ENCODE results near the gene NOL11.
"Not testable (repeated sequence)": the region's sequence is repeated elsewhere in the genome, so short reads cannot be mapped to it uniquely, and the experiment has no call there.

NOL11 gene

DNA sequence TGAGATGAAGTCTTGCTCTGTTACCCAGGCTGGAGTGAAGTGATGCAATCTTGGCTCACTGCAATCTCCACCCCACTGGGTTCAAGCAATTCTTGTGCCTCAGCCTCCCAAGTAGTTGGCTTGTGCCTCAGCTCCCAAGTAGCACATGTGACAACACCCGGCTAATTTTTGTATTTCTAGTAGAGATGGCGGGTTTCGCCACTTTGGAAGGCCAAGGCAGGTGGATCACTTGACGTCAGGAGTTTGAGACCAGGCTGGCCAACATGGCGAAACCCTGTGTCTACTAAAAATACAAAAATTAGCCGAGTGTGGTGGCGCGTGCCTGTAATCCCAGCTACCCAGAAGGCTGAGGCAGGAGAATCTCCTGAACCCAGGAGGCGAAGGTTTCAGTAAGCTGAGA lies 39.0 kb downstream of the NOL11 start:
- not testable (repeated sequence) for FAIRE-seq

- no peak for FAIRE-seq
These were observed 41.8 kb downstream of the NOL11 start for GRCh38 chr17:67759355-67760171.

DNA sequence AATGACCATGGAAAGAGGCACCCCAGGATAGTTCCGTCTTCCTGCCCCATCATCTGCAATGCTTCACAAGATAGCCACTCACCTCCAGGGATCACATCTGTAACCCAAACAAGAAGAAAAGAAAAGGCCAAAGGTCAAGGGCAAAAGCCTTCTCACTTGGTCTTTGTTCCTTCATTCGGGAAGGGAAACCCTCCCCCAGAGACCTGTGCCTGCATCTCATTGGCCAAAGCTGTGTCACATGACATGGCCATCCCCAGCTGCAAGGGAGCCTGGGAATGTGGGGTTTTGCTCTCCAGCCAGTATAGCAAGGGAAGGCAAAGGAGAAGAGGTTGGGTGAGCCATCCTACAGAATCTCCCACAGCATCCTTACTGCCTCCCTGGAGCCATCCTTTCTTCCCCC lies 47.9 kb downstream of the NOL11 start:
- FAIRE-seq: no peak

GRCh38 chr17:67769231-67769630 lies 51.5 kb downstream of the NOL11 start:
- no peak for FAIRE-seq

DNA sequence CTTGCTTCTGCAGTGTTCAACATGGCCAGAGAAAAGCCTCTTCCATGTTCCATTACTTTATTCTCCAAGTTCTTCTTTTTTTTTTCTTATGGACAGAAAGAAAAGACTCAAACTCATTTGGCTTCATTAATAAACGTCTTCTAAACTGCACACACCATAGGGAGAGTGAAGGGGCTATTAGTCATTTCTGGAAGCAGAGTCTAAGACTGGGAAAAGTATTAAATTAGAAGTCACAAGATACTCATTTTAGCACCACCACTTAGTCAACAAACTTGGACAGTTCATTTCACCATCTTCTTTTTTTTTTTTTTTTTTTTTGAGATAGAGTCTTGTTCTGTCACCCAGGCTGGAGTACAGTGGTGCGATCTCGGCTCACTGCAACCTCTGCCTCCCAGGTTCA lies 52.8 kb downstream of the NOL11 start:
- no peak for FAIRE-seq

DNA sequence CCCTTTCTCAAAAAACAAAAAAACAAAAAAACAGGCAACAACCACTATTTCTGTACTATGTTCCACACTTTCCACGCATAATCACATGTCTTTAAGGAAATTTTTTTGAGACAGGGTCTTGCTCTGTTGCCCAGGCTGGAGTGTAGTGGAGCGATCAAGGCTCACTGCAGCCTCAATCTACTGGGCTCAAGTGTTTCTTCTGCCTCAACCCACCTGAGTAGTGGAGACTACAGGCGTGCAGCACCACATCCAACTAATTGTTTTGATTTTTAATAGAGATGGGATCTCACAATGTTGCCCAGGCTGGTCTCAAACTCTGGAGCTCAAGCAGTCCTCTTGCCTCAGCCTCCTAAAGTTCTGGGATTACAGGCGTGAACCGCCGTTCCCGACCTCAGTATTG lies 54.9 kb downstream of the NOL11 start:
- no peak for FAIRE-seq

- FAIRE-seq: no peak
These were observed 55.5 kb downstream of the NOL11 start for GRCh38 chr17:67773246-67773645.

DNA sequence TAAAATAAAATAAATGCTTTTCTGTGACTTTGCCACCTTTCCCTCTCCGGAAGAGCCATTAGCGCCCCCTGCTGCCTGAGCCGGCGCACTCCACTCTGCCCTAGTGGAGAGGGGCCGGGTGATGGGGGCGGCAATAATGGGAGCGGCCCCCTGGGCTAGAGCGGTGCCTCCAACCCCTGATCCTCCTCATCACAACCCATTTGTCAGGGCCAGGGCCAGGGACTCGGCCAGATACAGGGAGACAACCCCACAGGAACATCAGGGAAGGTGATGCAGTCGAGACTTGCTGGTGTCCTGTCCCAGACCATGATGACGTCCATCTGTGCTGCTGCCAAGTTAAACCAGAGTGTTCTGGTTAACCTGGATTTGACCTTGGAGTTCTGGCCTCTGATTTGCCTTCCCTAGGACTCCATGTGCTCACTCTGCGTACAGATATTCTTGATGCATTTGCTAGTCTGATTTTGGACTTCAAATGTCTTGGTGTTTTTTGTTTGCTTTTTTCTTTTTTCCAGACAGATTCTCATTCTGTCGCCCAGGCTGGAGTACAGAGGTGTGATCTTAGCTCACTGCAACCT lies 61.4 kb downstream of the NOL11 start:
- no peak for FAIRE-seq

DNA sequence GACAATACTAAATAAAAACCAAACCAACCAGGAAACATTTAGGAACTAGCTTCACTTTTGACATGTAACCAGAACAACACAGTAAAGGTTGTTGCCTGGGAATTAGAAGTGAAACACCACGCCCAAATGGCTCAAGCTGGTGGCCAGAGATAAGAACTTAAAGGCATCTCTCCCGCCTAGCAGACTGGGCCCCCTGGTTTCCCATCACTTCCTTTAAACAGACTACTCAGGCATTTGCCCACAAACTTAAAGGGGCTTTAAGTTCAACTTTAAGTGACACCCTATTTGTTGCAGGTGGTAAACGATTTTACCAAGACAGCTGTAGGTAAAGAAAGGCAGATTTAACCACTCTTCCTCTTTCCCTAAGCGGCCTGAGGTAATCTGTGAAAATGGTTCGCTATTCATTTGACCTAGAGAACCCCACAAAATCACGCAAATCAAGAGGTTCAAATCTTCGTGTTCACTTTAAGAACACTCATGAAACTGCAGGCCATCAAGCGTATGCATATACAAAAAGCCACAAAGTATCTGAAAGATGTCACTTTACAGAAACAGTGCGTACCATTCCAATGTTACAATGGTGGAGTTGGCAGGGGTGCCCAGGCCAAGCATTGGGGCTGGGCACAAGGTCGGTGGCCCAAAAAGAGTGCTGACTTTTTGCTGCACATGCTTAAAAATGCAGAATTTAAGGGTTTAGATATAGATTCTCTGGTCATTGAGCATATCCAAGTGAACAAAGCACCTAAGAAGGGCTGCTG lies 66.8 kb downstream of the NOL11 start:
- FAIRE-seq: no peak

DNA sequence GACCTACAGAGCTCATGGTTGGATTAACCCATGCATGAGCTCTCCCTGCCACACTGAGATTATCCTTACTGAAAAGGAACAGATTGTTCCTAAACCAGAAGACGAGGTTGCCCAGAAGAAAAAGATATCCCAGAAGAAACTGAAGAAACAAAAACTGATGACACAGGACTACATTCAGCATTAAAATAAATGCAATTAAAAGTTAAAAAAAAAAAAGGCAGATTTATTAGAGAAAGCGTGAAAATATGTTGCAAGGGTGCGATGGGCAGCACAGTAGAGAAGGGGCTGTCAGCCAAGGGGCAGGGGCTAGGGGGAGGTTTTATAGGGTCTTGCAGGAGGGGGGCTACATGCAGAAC lies 67.4 kb downstream of the NOL11 start:
- no peak for FAIRE-seq

- FAIRE-seq: no peak
These were observed 67.8 kb downstream of the NOL11 start for GRCh38 chr17:67785504-67785903.

Measured in islet of Langerhans (tissue), 1 donor.